Hematopoietic multipotent progenitor cell treated with erythropoietin and hydrocortisone succinate and interleukin-3 and kit ligand, for 8 days (in vitro differentiated cells): ENCODE data around the gene DIP2C.
A peak's percentile ranks its signal among the peaks of the same experiment; 100 is the strongest.
"Not testable (repeated sequence)": the region's sequence is repeated elsewhere in the genome, so short reads cannot be mapped to it uniquely, and the experiment has no call there.

Experiments used
- DNase-seq: peaks from one replicate; pipeline ENCODE4 v3.0.0-alpha.2; 2015

The DIP2C gene

DNA sequence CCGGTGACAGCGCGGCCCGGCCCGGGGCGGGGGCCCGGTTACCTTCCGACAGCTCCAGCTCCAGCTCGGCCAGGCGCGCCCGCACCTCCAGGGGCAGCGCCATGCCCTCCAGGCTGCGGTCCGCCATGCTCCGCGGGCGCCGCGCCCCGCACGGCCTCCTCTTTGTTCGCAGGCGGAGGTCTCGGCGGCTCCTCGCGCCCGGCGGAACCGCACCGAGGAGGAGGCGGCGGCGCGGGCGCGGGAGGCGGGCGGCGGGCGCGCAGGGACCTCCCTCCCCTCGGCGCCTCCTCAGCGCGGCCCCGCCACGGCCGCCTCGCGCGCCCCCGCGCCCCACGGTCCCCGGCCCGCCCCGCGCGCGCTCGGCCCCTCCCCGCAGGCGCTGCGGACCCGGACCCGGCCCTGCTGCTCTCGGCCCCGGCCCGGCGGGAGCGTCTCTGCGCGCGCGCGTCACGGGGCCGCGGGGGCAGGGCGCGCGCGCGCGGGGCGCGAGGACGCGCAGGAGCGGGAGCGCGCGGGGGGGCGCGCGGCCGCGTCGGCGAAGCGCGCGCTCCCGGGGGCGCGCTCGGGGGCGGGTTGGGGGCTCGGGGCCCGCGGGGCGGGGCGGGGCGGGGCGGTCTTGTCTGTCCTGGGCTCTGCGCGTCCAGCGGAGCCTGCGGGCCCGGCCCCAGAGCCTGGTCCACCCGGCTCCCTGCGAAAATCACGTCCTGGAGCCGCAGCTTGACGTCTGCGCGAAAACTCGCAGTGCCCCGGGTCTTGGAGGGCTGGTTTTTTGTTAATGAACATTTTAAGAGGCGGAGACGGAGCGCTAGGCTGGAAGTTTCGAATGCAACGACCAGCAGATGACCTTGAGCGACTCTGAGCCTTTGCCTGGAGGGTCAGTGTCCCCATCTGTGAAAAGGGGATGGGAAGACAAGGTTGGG lies at the start of gene DIP2C:
Gene DIP2C, minus strand, starts transcription at position 217 of the 920 bp plus-strand sequence. Its CDS starts 90 bp downstream, at position 127.
- no peak for DNase-seq

GRCh38 chr10:734481-734880 lies 45.0 kb upstream of the DIP2C start:
- DNase-seq, result no peak

DNA sequence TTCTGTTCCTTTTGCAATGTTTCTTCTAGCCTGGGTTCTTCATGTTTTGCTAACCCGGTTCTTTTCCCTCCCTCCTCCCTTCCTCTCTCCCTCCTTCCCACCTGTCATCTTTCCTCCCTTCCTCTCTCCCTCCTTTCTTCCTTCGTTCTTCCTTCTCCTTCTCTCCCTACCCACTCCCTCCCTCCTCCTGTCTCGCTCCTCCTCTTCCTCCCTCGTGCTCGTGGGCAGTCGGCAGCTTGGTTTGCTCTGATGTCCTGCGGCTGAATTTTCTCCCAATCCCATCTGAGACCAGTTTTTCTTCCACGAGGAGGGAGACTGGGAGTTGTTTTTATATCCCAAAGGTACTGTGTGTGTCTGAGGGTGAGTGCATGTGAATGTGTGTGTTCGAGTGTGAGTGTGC lies 43.6 kb upstream of the DIP2C start:
- DNase-seq, result no peak

- DNase-seq, result no peak
These were observed 39.7 kb upstream of the DIP2C start for GRCh38 chr10:729213-729612.

DNA sequence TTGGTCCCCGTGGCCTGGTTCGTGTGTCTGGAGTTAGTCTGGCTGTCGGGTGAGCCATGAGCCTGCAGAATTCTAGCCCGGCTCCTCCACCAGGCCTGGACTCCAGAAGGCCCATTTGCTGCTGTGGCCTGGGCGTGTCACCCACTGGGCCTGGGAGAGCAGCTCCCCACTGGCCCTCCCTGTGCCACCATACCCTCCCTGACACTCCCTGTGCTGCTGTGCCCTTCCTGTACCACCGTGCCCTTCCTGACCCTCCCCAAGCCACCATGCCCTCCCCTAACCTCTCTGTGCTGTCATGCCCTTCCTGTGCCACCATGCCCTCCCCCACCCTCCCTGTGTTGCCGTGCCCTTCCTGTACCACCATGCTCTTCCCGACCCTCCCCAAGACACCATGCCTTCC lies 39.1 kb upstream of the DIP2C start:
- DNase-seq, result no peak

DNA sequence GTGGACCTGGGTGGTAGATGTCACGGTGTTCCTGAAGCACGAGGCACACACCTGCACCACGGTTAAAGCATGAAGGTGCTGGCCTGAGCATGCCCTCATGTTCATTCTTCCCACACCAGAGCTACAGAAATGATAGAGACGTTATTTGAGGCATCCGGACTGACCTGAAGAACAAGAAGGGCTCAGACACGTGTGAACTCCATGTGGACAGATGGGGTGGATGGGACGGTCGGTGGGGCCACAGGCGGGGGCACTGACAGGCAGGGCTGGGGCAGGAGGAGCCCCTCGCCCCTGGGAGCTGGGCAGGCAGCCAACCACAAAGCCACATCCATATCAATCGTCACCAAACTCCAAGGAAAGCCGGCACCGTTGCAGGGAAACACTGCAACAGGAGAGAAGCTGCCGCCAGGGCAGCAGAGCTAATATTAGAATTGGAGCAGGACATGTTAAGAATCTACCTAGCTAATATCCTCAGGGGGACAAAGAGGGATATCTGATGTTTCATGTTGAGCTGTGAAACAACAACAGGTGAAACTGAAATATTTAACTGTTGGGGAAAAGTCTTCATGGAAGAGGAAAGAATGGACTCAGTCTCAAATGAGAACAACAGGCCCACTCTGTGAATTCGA lies 37.8 kb upstream of the DIP2C start:
- DNase-seq, result no peak

DNA sequence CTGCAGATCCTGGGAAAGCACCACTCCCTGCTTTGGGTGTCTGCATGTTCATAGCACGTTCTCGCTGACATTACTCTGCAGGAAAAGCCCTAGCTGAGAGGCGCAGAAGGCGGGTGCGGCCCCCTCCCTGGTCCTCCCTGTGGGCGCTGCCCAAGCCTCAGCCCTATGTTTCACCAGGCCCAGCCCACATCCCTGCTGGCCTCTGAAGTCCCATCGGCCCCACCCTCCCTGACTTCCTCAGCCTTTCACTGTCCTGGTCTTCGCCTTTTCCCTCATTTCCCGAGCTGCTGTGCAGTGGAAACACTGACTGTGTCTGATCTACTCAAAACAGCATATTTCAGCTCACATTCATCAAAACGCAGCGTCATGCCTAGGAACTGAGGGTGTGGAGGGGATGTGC lies 36.3 kb upstream of the DIP2C start:
- DNase-seq, result no peak

DNA sequence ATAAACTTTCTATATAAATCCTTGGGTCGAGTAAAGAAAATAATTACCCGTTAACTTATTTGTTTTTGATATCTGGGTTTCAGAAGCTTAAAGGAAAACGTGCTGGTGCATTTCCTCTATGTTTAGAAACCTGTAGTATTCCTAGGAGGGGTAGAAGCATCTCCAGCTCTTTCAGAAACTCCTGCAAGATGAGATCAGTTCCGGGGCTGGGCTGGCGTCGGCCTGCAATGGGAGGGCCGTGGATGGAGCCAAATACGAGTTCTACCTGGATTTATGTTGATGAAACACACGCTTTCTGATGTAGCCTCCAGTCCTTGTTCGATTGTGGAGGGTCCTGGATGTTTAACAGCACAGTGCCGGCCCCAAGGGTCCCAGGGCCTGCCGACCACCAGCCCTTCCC lies 35.8 kb upstream of the DIP2C start:
- DNase-seq, result no peak

DNA sequence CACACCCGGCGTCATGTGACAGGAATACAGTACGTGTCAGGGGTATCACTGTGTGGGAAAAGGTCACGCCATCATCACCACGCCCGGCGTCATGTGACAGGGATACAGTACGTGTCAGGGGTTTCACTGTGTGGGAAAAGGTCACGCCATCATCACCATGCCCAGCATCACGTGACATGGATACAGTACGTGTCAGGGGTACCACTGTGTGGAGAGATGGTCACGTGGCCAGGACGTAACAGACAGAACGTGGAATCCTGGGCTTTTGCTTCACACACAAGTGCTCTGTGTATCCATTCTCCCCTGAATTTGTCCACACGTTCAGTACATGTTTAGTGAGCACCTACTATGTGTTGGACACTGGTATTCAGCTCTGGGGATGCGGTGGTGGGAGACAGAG lies 34.5 kb upstream of the DIP2C start:
- DNase-seq, result no peak

- no peak for DNase-seq
These were observed 33.0 kb upstream of the DIP2C start for GRCh38 chr10:722281-723060.

DNA sequence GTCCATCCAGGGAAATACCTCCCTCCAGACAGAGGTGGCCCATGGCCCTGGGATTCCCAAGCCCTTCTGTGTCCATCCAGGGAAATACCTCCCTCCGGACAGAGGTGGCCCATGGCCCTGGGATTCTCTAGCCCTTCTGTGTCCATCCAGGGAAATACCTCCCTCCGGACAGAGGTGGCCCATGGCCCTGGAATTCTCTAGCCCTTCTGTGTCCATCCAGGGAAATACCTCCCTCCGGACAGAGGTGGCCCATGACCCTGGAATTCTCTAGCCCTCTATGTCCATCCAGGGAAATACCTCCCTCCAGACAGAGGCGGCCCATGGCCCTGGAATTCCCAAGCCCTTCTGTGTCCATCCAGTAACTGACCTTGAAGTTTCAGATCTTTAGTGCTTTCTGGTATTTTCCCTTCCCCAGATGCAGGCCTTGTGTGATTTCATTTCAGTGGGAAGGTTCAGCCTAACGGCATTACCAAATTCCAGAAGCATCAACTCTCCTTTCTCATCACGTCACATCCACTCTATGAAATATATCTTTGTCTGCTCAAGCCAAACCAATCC lies 28.8 kb upstream of the DIP2C start:
- no peak for DNase-seq

GRCh38 chr10:717458-717857 lies 28.0 kb upstream of the DIP2C start:
- no peak for DNase-seq

DNA sequence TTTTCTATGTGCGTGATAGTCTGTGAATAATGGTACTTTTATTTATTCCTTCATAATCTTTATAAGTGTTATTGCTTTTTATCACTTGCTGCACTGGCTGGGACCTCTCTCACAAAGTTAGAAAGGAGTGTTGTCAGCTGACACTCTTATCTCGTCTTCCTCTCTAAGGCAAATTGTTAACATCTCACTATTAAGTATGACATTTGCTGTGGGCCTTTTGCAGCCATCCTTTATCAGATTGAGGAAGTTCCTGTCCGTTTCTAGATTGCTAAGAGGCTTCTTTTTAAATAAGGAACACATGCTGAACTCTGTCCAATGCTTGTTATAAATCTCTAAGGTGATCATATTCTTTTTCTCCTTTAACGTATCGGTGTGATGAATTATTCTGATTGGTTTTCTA lies 27.4 kb upstream of the DIP2C start:
- DNase-seq, result peak; percentile 4

DNA sequence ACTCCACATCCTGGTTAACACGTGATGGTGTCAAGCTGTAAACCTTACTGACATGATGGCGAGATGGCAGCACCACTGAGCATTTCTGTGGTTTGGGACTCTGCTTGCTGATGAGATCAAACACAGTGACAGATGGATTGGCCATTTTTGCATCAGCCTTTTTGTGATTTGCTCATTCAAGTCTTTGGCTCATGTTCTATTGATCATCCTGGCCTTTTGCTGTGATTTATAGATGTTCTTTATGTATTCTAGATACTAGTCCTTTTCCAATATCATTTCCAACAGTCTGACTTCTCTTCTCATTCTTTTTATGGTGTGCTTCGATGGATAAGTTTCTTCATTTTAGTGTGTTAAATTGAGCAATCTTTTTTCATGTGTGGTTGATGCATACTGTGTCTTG lies 24.7 kb upstream of the DIP2C start:
- DNase-seq, result no peak

- DNase-seq, result no peak
These were observed 23.1 kb upstream of the DIP2C start for GRCh38 chr10:712575-712974.

DNA sequence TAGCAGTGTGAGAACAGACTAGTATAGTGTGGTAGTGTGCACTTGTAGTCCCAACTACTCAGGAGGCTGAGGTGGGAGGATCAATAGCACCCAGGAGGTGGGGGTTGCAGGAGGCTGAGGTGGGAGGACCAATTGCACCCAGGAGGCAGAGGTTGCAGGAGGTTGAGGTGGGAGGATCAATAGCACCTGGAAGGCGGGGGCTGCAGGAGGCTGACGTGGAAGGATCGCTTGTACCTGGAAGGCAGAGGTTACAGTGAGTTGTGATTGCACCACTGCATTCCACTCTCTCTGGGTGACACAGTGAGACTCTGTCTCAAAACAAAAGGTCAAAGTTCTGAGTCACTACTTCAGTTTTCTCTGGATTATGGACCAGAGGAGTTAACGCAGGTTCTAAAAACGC lies 22.6 kb upstream of the DIP2C start:
- no peak for DNase-seq

GRCh38 chr10:707861-708260 lies 18.4 kb upstream of the DIP2C start:
- no peak for DNase-seq

- DNase-seq, result no peak
These were observed 18.0 kb upstream of the DIP2C start for GRCh38 chr10:707456-707855.

DNA sequence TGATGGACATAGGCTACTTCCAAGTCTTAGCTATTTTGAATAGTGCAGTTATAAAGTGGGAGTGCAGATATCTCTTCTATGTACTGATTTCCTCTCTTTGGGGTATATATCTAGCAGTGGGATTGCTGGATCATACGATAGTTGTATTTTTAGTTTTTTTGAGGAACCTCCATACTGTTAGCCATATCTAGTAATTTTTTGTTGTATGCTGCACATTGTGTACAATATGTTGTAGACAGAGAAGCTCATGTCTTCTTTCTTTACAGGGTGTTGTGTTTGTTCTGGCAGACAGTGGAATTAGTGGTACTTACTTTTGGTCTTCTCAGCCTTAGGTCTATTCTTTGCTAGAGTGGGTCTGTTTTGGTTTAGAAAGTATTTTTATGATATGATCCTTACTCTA lies 13.7 kb upstream of the DIP2C start:
- DNase-seq, result no peak

GRCh38 chr10:700183-700582 lies 10.7 kb upstream of the DIP2C start:
- not testable (repeated sequence) for DNase-seq

DNA sequence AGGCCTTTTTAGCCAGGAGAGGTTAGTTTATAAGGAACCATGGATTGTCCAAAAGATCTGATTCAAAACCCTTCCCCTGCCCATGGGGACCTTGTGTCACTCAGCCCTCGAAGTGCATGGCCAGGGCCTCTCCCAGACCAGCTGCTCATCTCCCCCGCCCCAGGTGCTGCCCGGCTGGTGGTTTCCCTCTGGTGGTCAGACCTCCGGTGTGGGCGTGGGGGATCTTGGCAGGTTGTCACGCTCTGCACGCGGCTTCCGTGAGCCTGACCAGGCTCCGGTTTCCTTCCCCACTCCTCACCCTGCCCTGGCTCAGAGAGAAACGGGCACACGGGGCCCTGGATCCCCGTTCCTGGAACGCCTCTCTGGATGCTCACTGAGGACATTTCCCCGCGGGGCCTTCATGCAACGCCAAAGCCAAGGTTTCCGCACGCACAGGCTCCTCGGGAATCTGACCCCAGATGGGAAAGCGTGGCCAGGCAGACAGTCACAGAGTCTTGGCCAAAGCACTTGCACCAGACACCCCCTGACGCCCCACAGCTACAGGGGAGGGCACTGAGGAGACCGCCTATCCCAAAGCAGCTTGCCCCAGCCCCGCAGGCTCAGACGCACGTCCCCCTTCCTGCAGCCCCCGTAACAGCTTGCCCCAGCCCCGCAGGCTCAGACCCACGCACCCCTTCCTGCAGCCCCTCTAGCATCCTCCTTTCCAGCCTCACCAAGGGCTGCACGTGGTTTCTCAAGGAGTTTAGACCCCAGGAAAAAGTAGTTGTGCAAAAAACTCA lies 7.8 kb upstream of the DIP2C start:
- DNase-seq, result no peak

GRCh38 chr10:695396-695795 lies 5.9 kb upstream of the DIP2C start:
- DNase-seq, result no peak

DNA sequence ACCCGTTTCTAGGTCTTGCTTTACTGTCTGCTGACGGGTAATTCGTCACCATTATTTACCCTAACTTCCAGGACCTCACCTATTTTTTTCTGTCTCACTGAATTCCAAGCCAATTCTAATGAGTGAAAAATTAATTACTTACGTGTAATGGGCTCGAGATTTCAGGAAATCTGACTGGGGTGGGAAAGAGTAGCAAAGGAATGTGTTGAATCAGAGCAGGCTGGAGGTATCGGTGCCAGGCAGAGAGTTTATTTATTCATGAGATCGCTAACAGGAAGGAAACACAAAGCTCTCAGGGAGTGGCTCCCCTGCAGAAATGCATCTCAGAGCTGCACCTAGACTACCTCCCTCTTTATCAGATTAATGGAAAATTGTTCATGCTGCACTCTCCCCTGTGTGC lies 4.0 kb upstream of the DIP2C start:
- no peak for DNase-seq
